GM12865 (cell line): ENCODE results near the gene TNFRSF25.

ENCODE experiments used
- DNase-seq: peaks from one replicate; pipeline ENCODE4 v3.0.0; 2010; ENCODE audit warnings: low read depth
- H3K4me3 ChIP-seq: 2 replicates; pipeline ENCODE4 v1.5.1; 2011; ENCODE audit warnings: mild to moderate bottlenecking, low read depth, low read length, control low read depth
- TF ChIP-seq, protein P1 (sequence below): IDR thresholded peaks from 2 replicates; pipeline ENCODE4 v1.5.1; 2011; ENCODE audit warnings: low read length, control low read depth, low read depth, inconsistent platforms; ENCODE audit not compliant: insufficient read depth; ENCODE audit errors: missing control alignments

Gene TNFRSF25, protein sequence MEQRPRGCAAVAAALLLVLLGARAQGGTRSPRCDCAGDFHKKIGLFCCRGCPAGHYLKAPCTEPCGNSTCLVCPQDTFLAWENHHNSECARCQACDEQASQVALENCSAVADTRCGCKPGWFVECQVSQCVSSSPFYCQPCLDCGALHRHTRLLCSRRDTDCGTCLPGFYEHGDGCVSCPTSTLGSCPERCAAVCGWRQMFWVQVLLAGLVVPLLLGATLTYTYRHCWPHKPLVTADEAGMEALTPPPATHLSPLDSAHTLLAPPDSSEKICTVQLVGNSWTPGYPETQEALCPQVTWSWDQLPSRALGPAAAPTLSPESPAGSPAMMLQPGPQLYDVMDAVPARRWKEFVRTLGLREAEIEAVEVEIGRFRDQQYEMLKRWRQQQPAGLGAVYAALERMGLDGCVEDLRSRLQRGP

DNA sequence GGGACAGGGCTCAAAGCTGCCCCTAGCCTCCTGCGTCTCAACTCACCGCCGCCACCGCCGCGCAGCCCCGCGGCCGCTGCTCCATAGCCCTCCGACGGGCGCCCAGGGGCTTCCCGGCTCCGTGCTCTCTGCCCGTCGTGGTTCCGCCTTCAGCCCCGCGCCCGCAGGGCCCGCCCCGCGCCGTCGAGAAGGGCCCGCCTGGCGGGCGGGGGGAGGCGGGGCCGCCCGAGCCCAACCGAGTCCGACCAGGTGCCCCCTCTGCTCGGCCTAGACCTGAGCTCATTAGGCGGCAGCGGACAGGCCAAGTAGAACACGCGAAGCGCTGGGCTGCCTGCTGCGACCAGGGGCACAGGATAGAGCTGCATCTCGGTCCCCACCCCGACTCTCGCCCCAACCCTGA is at the start of gene TNFRSF25:
TNFRSF25 (minus strand) TSS at position 151 of the 400 bp plus-strand sequence; CDS start at position 85, 66 bp downstream.
- no peak for DNase-seq
- H3K4me3 ChIP-seq, result no peak within 1 kb of the TSS
- TF ChIP-seq, protein P1, sequence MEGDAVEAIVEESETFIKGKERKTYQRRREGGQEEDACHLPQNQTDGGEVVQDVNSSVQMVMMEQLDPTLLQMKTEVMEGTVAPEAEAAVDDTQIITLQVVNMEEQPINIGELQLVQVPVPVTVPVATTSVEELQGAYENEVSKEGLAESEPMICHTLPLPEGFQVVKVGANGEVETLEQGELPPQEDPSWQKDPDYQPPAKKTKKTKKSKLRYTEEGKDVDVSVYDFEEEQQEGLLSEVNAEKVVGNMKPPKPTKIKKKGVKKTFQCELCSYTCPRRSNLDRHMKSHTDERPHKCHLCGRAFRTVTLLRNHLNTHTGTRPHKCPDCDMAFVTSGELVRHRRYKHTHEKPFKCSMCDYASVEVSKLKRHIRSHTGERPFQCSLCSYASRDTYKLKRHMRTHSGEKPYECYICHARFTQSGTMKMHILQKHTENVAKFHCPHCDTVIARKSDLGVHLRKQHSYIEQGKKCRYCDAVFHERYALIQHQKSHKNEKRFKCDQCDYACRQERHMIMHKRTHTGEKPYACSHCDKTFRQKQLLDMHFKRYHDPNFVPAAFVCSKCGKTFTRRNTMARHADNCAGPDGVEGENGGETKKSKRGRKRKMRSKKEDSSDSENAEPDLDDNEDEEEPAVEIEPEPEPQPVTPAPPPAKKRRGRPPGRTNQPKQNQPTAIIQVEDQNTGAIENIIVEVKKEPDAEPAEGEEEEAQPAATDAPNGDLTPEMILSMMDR, result no peak

DNA sequence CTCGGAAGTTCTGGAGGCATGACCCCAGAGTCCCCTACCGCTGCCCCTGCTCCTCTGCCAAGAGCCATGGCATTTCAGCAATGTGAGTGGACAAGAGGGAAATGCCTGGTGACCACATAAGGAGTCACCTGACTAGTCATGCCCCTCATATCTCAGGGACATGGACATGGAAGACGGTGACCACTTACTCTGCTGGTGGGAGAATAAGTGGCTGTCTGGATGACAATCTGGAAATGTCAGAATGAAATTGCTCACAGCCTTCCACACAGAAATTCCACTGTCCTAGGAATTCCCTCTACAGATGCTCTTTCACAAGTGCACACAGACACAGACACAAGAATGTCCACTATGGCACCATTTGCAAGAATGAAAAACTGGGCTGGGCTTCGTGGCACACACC is 49.8 kb upstream of the TNFRSF25 start:
- DNase-seq, result no peak

DNA sequence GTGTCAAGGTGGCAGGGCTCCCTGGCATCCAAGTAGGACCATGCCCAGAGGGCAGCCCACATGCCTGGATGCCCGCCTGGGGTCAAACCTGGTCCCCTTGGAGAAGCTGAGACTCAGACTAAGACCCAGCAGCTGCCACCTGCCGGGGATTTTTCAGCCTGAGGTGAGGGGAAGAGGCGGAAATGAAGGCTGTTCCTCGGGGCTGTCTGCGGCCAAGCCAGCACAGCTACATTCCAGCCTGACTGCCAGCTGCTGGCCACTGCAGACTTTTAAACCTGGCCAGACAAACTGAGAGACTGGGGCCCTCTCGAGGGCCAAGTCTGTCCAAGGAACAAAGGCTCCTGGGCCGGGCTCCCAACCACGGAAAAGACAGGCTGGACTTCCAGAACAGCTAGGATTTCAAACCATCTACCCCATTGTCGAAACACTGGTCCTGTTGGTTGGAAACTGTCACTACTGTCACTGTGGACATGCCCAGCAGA is 47.4 kb upstream of the TNFRSF25 start:
- TF ChIP-seq, protein P1, result no peak
- H3K4me3 ChIP-seq, result no peak overlapping the region
- peak; percentile 21 for DNase-seq

More for the DNA sequence above, 49.8 kb upstream of the TNFRSF25 start:
- H3K4me3 ChIP-seq, result no peak overlapping the region
- TF ChIP-seq, protein P1, result no peak

DNA sequence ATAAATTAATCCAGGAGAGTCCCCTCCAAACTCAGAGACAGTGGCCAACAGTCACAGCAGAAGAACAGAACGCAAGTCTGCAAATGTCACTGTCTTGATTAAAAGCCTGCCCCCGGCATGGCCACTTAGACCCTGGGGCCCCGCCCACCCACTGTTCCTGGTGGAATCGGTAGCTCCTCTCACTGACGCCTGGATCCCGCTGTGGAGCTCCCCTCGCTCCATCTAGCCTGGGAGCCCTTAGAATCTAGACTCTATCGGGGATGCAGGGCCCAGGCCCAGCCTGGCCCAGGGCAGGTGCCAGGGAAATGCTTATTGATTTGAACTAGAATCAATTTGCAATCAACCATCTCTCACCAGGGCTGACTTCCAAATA is 46.9 kb upstream of the TNFRSF25 start:
- TF ChIP-seq, protein P1, result no peak
- no peak overlapping the region for H3K4me3 ChIP-seq
- no peak for DNase-seq

DNA sequence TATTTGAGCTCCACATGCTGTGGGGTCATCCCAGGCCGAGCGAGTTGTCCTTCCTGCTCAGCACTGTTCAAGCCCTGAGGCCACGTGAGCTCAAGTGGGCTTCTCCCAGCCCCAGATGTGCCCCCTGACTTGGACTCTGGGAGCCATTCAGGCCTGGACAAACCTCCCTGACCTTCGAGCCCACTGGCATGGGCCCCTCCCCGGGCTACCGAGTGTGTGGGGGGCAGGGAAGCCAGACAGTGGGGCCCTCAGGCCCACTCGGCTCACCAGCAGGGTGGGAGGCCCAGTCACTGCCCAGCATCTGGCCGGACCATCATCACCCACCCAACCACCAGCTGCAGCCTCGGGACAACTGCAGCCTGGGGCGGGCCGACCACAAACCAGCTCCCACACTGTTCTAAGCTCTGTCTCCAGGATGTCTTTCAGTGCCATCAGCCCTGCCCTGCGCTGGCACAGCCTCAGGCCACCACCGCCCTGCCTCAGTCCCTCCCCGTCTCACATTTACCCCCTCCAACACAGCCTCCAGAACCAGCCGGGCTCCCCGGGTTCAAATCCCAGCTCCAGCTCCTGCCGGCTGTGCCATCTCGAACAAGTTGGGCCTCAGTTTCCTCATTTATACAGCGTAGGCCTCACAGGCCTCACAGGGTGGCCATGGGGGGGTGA is 46.4 kb upstream of the TNFRSF25 start:
- DNase-seq, result no peak
- TF ChIP-seq, protein P1, result no peak
- no peak overlapping the region for H3K4me3 ChIP-seq

DNA sequence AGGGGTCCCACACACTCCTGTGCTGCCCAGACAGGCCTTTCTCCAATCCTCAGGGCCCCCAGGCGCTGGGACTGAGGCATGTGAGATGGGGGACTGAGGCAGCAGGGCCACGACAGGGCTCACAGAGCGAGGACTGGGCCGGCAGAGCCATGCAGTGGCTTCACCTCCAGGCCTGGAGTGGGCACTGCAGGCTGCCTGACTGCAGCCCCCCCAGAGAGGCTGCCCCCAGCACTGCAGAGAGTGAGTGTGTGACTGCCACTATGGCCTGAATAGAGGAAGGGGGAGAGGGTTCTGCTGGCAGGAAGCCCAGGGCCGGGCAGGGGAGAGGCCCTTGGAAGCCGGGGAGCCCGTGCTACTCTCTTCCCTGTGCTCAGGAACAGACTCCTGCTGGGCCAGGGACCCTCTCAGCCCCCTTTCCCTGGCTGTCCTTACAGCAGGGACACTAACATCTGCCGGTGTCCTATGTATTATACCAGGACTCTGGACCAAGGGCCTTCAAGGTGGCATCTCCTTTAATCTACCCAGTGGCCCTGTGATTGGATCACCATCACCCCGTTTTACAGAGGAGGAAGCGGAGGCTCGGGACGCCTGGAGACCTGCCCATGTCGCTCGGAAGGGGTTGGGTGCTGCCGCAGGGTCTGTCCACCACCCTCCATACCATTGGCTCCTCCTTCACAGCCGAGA is 45.7 kb upstream of the TNFRSF25 start:
- no peak for DNase-seq
- no peak overlapping the region for H3K4me3 ChIP-seq
- TF ChIP-seq, protein P1, result no peak
